Smooth muscle cell (in vitro differentiated cells): Measurements from ENCODE around the gene MARCHF5. TPM values are rescaled to one million over a fixed set of nuclear protein-coding genes. Genes with fewer than 3 reads are reported as not detected.

Experiments used
- DNase-seq: peaks from one replicate; lab custom pipeline; 2025; ENCODE audit not compliant: unreplicated experiment; lab: John Stamatoyannopoulos, UW
- H2AFZ ChIP-seq: fragments of 200-600 bp; sonication (generic); 2 replicates; pipeline ENCODE4 v1.6.0; 2016; ENCODE audit warnings: antibody characterized with exemption, low read depth, mild to moderate bottlenecking
- H3F3A ChIP-seq: fragments of 200-600 bp; sonication (generic); 2 replicates; pipeline ENCODE4 v1.6.0; 2017; ENCODE audit warnings: antibody characterized with exemption, low read depth
- H3K27ac ChIP-seq: fragments of 200-600 bp; sonication (generic); 2 replicates; pipeline ENCODE4 v1.5.1; 2016; ENCODE audit warnings: low read depth, mild to moderate bottlenecking
- H3K27me3 ChIP-seq: fragments of 200-600 bp; sonication (generic); 2 replicates; pipeline ENCODE4 v1.6.1; 2016; ENCODE audit warnings: low read depth, mild to moderate bottlenecking
- H3K36me3 ChIP-seq: fragments of 200-600 bp; sonication (generic); 2 replicates; pipeline ENCODE4 v1.5.1; 2016; ENCODE audit warnings: low read depth
- H3K4me1 ChIP-seq: fragments of 200-600 bp; sonication (generic); 2 replicates; pipeline ENCODE4 v1.5.1; 2016; ENCODE audit warnings: low read depth
- H3K4me2 ChIP-seq: fragments of 200-600 bp; sonication (generic); 2 replicates; pipeline ENCODE4 v1.6.0; 2016; ENCODE audit warnings: mild to moderate bottlenecking
- H3K4me3 ChIP-seq: fragments of 200-600 bp; sonication (generic); 2 replicates; pipeline ENCODE4 v1.5.1; 2016; ENCODE audit warnings: mild to moderate bottlenecking
- H3K79me2 ChIP-seq: fragments of 200-600 bp; sonication (generic); 2 replicates; pipeline ENCODE4 v1.6.0; 2016; ENCODE audit warnings: low read depth, mild to moderate bottlenecking
- H3K9ac ChIP-seq: fragments of 200-600 bp; sonication (generic); 2 replicates; pipeline ENCODE4 v1.6.0; 2016; ENCODE audit warnings: low read depth
- H3K9me3 ChIP-seq: fragments of 200-600 bp; sonication (generic); replicated peaks from 2 replicates; pipeline ENCODE4 v1.5.1; 2016; ENCODE audit warnings: low read depth
- H4K20me1 ChIP-seq: fragments of 200-600 bp; sonication (generic); 2 replicates; pipeline ENCODE4 v1.6.0; 2016; ENCODE audit warnings: low read depth
- CTCF ChIP-seq: fragments of 200-600 bp; sonication (generic); IDR thresholded peaks from 2 replicates; pipeline ENCODE4 v1.5.1; 2017; ENCODE audit warnings: borderline replicate concordance, mild to moderate bottlenecking, antibody characterized with exemption; ENCODE audit not compliant: insufficient read depth, poor library complexity, severe bottlenecking
- WGBS: methylation state at CpG from one replicate; pipeline ENCODE4 v1.1.7; 2016; ENCODE audit warnings: low lambda C conversion rate; 5-methylcytosine and 5-hydroxymethylcytosine counted together
- polyA plus RNA-seq: library from polyadenylated mRNA; unstranded; fragments of >200 nt; fragmentation: Nextera tagmentation; extraction: Ambion mirVana; gene quantifications from 2 replicates; pipeline ENCODE4 v1.2.1, GENCODE V29; 2016
- total RNA-seq: library from RNA; depleted of rRNA; stranded (reverse); fragments of >200 nt; gene quantifications from 2 replicates; pipeline ENCODE4 v1.2.3, GENCODE V29; 2014

MARCHF5 gene
- total and polyA plus RNA-seq, 2 experiments from 2014 or later = 19.6 to 46.8 TPM

- H3K27me3 ChIP-seq = no peaks in the 10 kb centered on the region
- no peak for TF ChIP-seq CTCF
- no peaks in the 10 kb centered on the region for H3K36me3 ChIP-seq
- no peak overlapping the region for H3K9ac ChIP-seq
- 100% methylated on average over 2 of the region's 2 CpGs for WGBS
- no peak overlapping the region for H2AFZ ChIP-seq
- H3K4me3 ChIP-seq = no peak overlapping the region
- H3K27ac ChIP-seq = no peak overlapping the region
- no peaks in the 10 kb centered on the region for H3K79me2 ChIP-seq
- no peak for DNase-seq
- no peaks in the 10 kb centered on the region for H3F3A ChIP-seq
- no peaks in the 10 kb centered on the region for H3K4me1 ChIP-seq
- H3K4me2 ChIP-seq = no peak overlapping the region
- no peaks in the 10 kb centered on the region for H3K9me3 ChIP-seq
- no peaks in the 10 kb centered on the region for H4K20me1 ChIP-seq
These were observed 26.7 kb upstream of the MARCHF5 start for GRCh38 chr10:92264249-92264648.

GRCh38 chr10:92265687-92266258 is 25.2 kb upstream of the MARCHF5 start:
- H3K4me1 ChIP-seq = no peaks in the 10 kb centered on the region
- no peaks in the 10 kb centered on the region for H3K79me2 ChIP-seq
- TF ChIP-seq CTCF = no peak
- no peaks in the 10 kb centered on the region for H3K27me3 ChIP-seq
- no peak overlapping the region for H3K27ac ChIP-seq
- H3F3A ChIP-seq = no peaks in the 10 kb centered on the region
- no peak overlapping the region for H3K4me2 ChIP-seq
- H4K20me1 ChIP-seq = no peaks in the 10 kb centered on the region
- no peak overlapping the region for H3K9ac ChIP-seq
- no peak for DNase-seq
- WGBS = 90% methylated on average over 2 of the region's 2 CpGs
- no peaks in the 10 kb centered on the region for H3K36me3 ChIP-seq
- no peaks in the 10 kb centered on the region for H3K9me3 ChIP-seq
- H3K4me3 ChIP-seq = no peak overlapping the region
- no peak overlapping the region for H2AFZ ChIP-seq

- DNase-seq = no peak
- no peak overlapping the region for H3K4me2 ChIP-seq
- no peaks in the 10 kb centered on the region for H4K20me1 ChIP-seq
- H3K27me3 ChIP-seq = no peaks in the 10 kb centered on the region
- H3K4me3 ChIP-seq = no peak overlapping the region
- H2AFZ ChIP-seq = no peak overlapping the region
- H3K27ac ChIP-seq = no peak overlapping the region
- no peaks in the 10 kb centered on the region for H3F3A ChIP-seq
- H3K9me3 ChIP-seq = no peaks in the 10 kb centered on the region
- no peak overlapping the region for H3K9ac ChIP-seq
- TF ChIP-seq CTCF = no peak
- no peaks in the 10 kb centered on the region for H3K4me1 ChIP-seq
- no peaks in the 10 kb centered on the region for H3K36me3 ChIP-seq
- no peaks in the 10 kb centered on the region for H3K79me2 ChIP-seq
These were observed 23.6 kb upstream of the MARCHF5 start for GRCh38 chr10:92267343-92267742.

GRCh38 chr10:92268748-92269147 is 22.2 kb upstream of the MARCHF5 start:
- no peaks in the 10 kb centered on the region for H3F3A ChIP-seq
- TF ChIP-seq CTCF = no peak
- H3K9ac ChIP-seq = no peak overlapping the region
- H3K27me3 ChIP-seq = no peaks in the 10 kb centered on the region
- no peaks in the 10 kb centered on the region for H3K79me2 ChIP-seq
- H3K9me3 ChIP-seq = no peaks in the 10 kb centered on the region
- H3K36me3 ChIP-seq = no peaks in the 10 kb centered on the region
- H3K4me3 ChIP-seq = no peak overlapping the region
- 92% methylated on average over 2 of the region's 2 CpGs for WGBS
- no peak overlapping the region for H2AFZ ChIP-seq
- H3K4me2 ChIP-seq = no peak overlapping the region
- no peak overlapping the region for H3K27ac ChIP-seq
- no peak for DNase-seq
- H3K4me1 ChIP-seq = no peaks in the 10 kb centered on the region
- H4K20me1 ChIP-seq = no peaks in the 10 kb centered on the region
